Gastrocnemius medialis (tissue), 4 donors: ENCODE data around the gene PIGN.

Experiments used
- CTCF ChIP-seq, 5 experiments: fragments of 450-650 bp in 3 of 5; fragments of 200-600 bp in 2 of 5; sonication (generic) in 2 of 5; IDR thresholded peaks in 4 of 5; conservative IDR thresholded peaks in 1 of 5; 1 replicate in 4 of 5; 2 replicates in 1 of 5; pipeline ENCODE4 v1.5.1; 2016 to 2019; ENCODE audit warnings: antibody characterized with exemption in 5 of 5, mild to moderate bottlenecking in 3 of 5, moderate library complexity in 3 of 5
- POLR2A ChIP-seq, 2 donors: fragments of 450-650 bp; IDR thresholded peaks; one replicate each; pipeline ENCODE4 v1.6.1; 2017; ENCODE audit warnings: antibody characterized with exemption in 2 of 2, mild to moderate bottlenecking in 2 of 2, moderate library complexity in 2 of 2

- no peak for TF ChIP-seq CTCF (IDR thresholded peaks at IDR 0.05 in 4 of 5, conservative IDR thresholded peaks at IDR 0.05 in 1 of 5)
- no peak for TF ChIP-seq POLR2A (IDR thresholded peaks at IDR 0.05)
Measured at GRCh38 chr18:62023536-62023935, 163.3 kb downstream of the PIGN start.
